Liver (tissue), 9 donors: ENCODE results near the gene GCGR. TPM values are rescaled to one million over a fixed set of nuclear protein-coding genes. Genes with fewer than 3 reads are reported as not detected.

ENCODE experiments used
- DNase-seq: peaks from one replicate; pipeline ENCODE4 v3.0.0-alpha.2; 2017; ENCODE audit warnings: low spot score
- H3K27ac ChIP-seq, 2 donors: one replicate each; pipeline ENCODE4 v1.7.0; 2013; ENCODE audit warnings: inconsistent platforms in 2 of 2, low read length in 2 of 2, control low read depth in 1 of 2, low read depth in 1 of 2, mild to moderate bottlenecking in 1 of 2
- H3K27me3 ChIP-seq, 4 donors: one replicate each; pipeline versions ENCODE4 v1.6.1 to v1.7.0; 2013; ENCODE audit warnings: low read length in 3 of 4, inconsistent platforms in 1 of 4, mild to moderate bottlenecking in 1 of 4, moderate library complexity in 1 of 4; ENCODE audit not compliant: control insufficient read depth in 4 of 4, insufficient read depth in 4 of 4
- H3K36me3 ChIP-seq, 4 donors: one replicate each; pipeline versions ENCODE4 v1.6.1 to v1.7.0; 2013; ENCODE audit warnings: low read length in 3 of 4, mild to moderate bottlenecking in 3 of 4, low read depth in 1 of 4, moderate library complexity in 1 of 4; ENCODE audit not compliant: control insufficient read depth in 4 of 4, insufficient read depth in 3 of 4
- H3K4me1 ChIP-seq, 4 donors: one replicate each; pipeline versions ENCODE4 v1.6.1 to v1.7.0; 2013; ENCODE audit warnings: low read length in 3 of 4, mild to moderate bottlenecking in 3 of 4, moderate library complexity in 1 of 4; ENCODE audit not compliant: control insufficient read depth in 4 of 4, insufficient read depth in 4 of 4
- H3K4me3 ChIP-seq, 3 donors: one replicate each; pipeline versions ENCODE4 v1.6.1 to v1.7.0; 2013; ENCODE audit warnings: low read length in 3 of 3, control low read depth in 1 of 3, low read depth in 1 of 3, mild to moderate bottlenecking in 1 of 3
- H3K9ac ChIP-seq, 2 donors: one replicate each; pipeline ENCODE4 v1.7.0; 2013; ENCODE audit warnings: low read length in 2 of 2, mild to moderate bottlenecking in 2 of 2, moderate library complexity in 2 of 2, control low read depth in 1 of 2, low read depth in 1 of 2
- H3K9me3 ChIP-seq, 4 donors: one replicate each; pipeline versions ENCODE4 v1.6.1 to v1.7.0; 2013; ENCODE audit warnings: low read length in 3 of 4; ENCODE audit not compliant: control insufficient read depth in 4 of 4
- EGR1 ChIP-seq, 2 donors: IDR thresholded peaks; 2 replicates each; pipeline ENCODE4 v1.6.1; 2016 to 2018; ENCODE audit warnings: antibody characterized with exemption in 2 of 2, low read depth in 2 of 2
- FOXA1 ChIP-seq: IDR thresholded peaks from 2 replicates; pipeline ENCODE4 v1.6.1; 2016; ENCODE audit warnings: antibody characterized with exemption
- FOXA2 ChIP-seq: IDR thresholded peaks from 2 replicates; pipeline ENCODE4 v1.6.1; 2016; ENCODE audit warnings: antibody characterized with exemption
- GABPA ChIP-seq, 2 donors: IDR thresholded peaks in 1 of 2; conservative IDR thresholded peaks in 1 of 2; 2 replicates each; pipeline ENCODE4 v1.6.1; 2016; ENCODE audit warnings: antibody characterized with exemption in 2 of 2, mild to moderate bottlenecking in 1 of 2, moderate library complexity in 1 of 2
- HNF4A ChIP-seq, 2 donors: conservative IDR thresholded peaks; 2 replicates each; pipeline ENCODE4 v1.6.1; 2016; ENCODE audit warnings: antibody characterized with exemption in 2 of 2, mild to moderate bottlenecking in 2 of 2
- HNF4G ChIP-seq: IDR thresholded peaks from 2 replicates; pipeline ENCODE4 v1.6.1; 2016; ENCODE audit warnings: antibody characterized with exemption
- JUND ChIP-seq, 2 donors: IDR thresholded peaks; 2 replicates each; pipeline ENCODE4 v1.6.1; 2016; ENCODE audit warnings: antibody characterized with exemption in 2 of 2
- NR2F2 ChIP-seq: IDR thresholded peaks from 2 replicates; pipeline ENCODE4 v1.6.1; 2016; ENCODE audit warnings: antibody characterized with exemption
- RXRA ChIP-seq, 2 donors: IDR thresholded peaks; 2 replicates each; pipeline ENCODE4 v1.6.1; 2017 to 2018; ENCODE audit warnings: antibody characterized with exemption in 2 of 2, mild to moderate bottlenecking in 1 of 2
- SP1 ChIP-seq: IDR thresholded peaks from 2 replicates; pipeline ENCODE4 v1.6.1; 2018; ENCODE audit warnings: antibody characterized with exemption, mild to moderate bottlenecking
- YY1 ChIP-seq: IDR thresholded peaks from 2 replicates; pipeline ENCODE4 v1.6.1; 2016; ENCODE audit warnings: antibody characterized with exemption, mild to moderate bottlenecking
- WGBS: extraction: QIAGEN DNeasy Blood & Tissue Kit; methylation state at CpG from one replicate; pipeline ENCODE4 v1.1.7; 2013; 5-methylcytosine and 5-hydroxymethylcytosine counted together
- polyA plus RNA-seq, 2 donors: library from polyadenylated mRNA; stranded (reverse) in 1 of 2; unstranded in 1 of 2; fragments of 200-250 nt in 1 of 2; fragments of >200 nt in 1 of 2; fragmentation: Nextera tagmentation in 1 of 2; extraction: Ambion mirVana in 1 of 2; gene quantifications; one replicate each; pipeline versions ENCODE4 v1.2.1 to v1.2.3, GENCODE V29; 2013 to 2015
- total RNA-seq, 2 donors: library from RNA; depleted of rRNA; stranded (reverse); fragments of >200 nt; gene quantifications; one replicate each; pipeline ENCODE4 v1.2.3, GENCODE V29; 2014
- TF ChIP-seq, protein P1 (sequence below): IDR thresholded peaks from 2 replicates; pipeline ENCODE4 v1.6.1; 2016; ENCODE audit warnings: antibody characterized with exemption, mild to moderate bottlenecking
- TF ChIP-seq, protein P2 (sequence below): IDR thresholded peaks from 2 replicates; pipeline ENCODE4 v1.6.1; 2016; ENCODE audit warnings: antibody characterized with exemption
- TF ChIP-seq, protein P3 (sequence below): fragments of 150-350 bp; IDR thresholded peaks from 2 replicates; pipeline ENCODE4 v1.5.1; 2017; ENCODE audit warnings: improper control_type of control experiment, low read depth, low read length; ENCODE audit not compliant: missing input control
- TF ChIP-seq, protein P4 (sequence below): IDR thresholded peaks from 2 replicates; pipeline ENCODE4 v1.6.1; 2016; ENCODE audit warnings: antibody characterized with exemption
- TF ChIP-seq, protein P5 (sequence below): IDR thresholded peaks from 2 replicates; pipeline ENCODE4 v1.6.1; 2016; ENCODE audit warnings: antibody characterized with exemption
- donor health status: healthy.
- donor health status: healthy.
- donor health status: healthy.
- donor health status: healthy.
- donor health status: healthy.

Gene GCGR
- total and polyA plus RNA-seq, 4 donors = 20.7 to 72.0 (median 48.9) TPM

DNA sequence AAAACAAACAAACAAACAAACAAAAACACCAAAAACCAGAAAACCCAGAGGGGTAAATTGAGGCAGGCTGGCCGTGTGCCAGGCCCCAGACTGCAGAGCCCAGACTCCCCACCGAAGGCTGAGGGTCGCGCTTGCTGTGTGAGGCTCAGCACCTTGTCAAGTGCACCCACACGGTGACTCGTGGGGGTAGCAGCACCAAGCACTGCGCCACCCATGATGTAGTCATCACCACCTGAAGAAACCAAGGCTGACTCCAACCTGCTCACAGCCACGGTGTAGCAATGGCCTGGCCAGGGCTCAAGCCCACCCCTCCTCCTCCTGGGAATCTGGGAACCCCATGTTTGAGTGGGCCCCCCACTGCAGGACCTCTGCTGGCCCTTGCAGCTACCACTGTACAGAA lies 17.2 kb downstream of the GCGR start:
- Histone ChIP-seq H3K4me3 (no peak overlapping the region), H3K27ac (peak overlapping the region; percentile 77 to 97), H3K9me3 (no peaks in the 10 kb centered on the region), H3K9ac (no peak overlapping the region), H3K27me3 (no peaks in the 10 kb centered on the region), H3K36me3 (peaks cover 0 to 5% (median 0%) of the 10 kb centered on the region in 4 donors), H3K4me1 (peaks cover 8 to 20% (median 15%) of the 10 kb centered on the region in 4 donors)
- WGBS = 83% methylated on average over 8 of the region's 8 CpGs
- TF ChIP-seq FOXA1 = no peak
- TF ChIP-seq, protein P1, sequence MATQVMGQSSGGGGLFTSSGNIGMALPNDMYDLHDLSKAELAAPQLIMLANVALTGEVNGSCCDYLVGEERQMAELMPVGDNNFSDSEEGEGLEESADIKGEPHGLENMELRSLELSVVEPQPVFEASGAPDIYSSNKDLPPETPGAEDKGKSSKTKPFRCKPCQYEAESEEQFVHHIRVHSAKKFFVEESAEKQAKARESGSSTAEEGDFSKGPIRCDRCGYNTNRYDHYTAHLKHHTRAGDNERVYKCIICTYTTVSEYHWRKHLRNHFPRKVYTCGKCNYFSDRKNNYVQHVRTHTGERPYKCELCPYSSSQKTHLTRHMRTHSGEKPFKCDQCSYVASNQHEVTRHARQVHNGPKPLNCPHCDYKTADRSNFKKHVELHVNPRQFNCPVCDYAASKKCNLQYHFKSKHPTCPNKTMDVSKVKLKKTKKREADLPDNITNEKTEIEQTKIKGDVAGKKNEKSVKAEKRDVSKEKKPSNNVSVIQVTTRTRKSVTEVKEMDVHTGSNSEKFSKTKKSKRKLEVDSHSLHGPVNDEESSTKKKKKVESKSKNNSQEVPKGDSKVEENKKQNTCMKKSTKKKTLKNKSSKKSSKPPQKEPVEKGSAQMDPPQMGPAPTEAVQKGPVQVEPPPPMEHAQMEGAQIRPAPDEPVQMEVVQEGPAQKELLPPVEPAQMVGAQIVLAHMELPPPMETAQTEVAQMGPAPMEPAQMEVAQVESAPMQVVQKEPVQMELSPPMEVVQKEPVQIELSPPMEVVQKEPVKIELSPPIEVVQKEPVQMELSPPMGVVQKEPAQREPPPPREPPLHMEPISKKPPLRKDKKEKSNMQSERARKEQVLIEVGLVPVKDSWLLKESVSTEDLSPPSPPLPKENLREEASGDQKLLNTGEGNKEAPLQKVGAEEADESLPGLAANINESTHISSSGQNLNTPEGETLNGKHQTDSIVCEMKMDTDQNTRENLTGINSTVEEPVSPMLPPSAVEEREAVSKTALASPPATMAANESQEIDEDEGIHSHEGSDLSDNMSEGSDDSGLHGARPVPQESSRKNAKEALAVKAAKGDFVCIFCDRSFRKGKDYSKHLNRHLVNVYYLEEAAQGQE = no peak
- TF ChIP-seq SP1 = no peak
- TF ChIP-seq GABPA (IDR thresholded peaks at IDR 0.05 in 1 of 2, conservative IDR thresholded peaks at IDR 0.05 in 1 of 2) = no peak
- no peak for TF ChIP-seq RXRA (IDR thresholded peaks at IDR 0.05)
- TF ChIP-seq, protein P2, sequence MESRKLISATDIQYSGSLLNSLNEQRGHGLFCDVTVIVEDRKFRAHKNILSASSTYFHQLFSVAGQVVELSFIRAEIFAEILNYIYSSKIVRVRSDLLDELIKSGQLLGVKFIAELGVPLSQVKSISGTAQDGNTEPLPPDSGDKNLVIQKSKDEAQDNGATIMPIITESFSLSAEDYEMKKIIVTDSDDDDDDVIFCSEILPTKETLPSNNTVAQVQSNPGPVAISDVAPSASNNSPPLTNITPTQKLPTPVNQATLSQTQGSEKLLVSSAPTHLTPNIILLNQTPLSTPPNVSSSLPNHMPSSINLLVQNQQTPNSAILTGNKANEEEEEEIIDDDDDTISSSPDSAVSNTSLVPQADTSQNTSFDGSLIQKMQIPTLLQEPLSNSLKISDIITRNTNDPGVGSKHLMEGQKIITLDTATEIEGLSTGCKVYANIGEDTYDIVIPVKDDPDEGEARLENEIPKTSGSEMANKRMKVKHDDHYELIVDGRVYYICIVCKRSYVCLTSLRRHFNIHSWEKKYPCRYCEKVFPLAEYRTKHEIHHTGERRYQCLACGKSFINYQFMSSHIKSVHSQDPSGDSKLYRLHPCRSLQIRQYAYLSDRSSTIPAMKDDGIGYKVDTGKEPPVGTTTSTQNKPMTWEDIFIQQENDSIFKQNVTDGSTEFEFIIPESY = no peak
- TF ChIP-seq, protein P3, sequence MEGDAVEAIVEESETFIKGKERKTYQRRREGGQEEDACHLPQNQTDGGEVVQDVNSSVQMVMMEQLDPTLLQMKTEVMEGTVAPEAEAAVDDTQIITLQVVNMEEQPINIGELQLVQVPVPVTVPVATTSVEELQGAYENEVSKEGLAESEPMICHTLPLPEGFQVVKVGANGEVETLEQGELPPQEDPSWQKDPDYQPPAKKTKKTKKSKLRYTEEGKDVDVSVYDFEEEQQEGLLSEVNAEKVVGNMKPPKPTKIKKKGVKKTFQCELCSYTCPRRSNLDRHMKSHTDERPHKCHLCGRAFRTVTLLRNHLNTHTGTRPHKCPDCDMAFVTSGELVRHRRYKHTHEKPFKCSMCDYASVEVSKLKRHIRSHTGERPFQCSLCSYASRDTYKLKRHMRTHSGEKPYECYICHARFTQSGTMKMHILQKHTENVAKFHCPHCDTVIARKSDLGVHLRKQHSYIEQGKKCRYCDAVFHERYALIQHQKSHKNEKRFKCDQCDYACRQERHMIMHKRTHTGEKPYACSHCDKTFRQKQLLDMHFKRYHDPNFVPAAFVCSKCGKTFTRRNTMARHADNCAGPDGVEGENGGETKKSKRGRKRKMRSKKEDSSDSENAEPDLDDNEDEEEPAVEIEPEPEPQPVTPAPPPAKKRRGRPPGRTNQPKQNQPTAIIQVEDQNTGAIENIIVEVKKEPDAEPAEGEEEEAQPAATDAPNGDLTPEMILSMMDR = no peak
- DNase-seq = no peak

DNA sequence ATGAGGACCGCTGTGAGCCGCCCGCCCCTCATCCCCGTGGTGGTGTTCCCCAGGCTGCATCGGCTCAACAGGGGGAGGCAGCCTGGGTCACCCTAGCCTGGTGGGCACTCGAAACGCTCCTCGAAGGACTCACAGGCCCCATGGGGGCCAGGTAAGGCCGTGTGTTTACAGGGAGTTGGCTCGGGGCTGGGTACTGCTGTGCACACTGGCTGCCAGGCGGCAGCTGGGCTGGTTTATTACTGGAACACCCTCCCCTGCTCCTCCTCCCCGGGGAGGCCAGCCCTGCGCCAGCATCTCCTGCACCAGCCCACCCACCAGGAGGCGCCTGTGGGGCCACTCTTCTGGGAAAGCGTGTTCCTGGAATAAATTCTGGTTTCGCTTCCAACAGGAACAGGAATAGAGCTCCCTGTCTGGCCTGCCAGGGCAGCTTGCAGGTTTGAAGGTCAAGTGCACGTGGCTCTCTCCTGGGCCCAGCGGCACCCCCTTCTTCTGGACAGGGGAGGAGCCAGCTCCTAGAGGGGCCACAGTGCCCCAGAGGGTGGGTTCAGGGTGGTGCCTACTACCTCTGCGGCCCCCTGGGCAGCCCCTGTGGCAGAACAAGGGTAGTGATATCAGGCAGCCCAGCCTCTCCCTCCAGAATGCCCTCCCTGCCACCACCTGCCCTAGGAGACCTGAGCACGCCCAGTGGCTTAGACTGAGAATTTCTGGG lies 17.8 kb downstream of the GCGR start:
- Histone ChIP-seq H3K36me3 (peaks cover 0 to 5% (median 0%) of the 10 kb centered on the region in 4 donors), H3K4me3 (no peak overlapping the region), H3K27me3 (no peaks in the 10 kb centered on the region), H3K27ac (peak overlapping the region; percentile 97 to 98), H3K9me3 (no peaks in the 10 kb centered on the region), H3K4me1 (peaks cover 8 to 20% (median 15%) of the 10 kb centered on the region in 4 donors), H3K9ac (peak overlapping the region in 1 of 2 donors; percentile 30)
- peak; percentile 69 for DNase-seq
- WGBS = 29% methylated on average over 20 of the region's 20 CpGs
- TF ChIP-seq HNF4G (peak; percentile 45), NR2F2 (peak; percentile 82), HNF4A (conservative IDR thresholded peaks at IDR 0.05) (peak; percentile 71 to 86), SP1 (peak; percentile 94), YY1 (peak; percentile 85), FOXA1 (peak; percentile 17), RXRA (IDR thresholded peaks at IDR 0.05) (peak; percentile 87 to 91), EGR1 (IDR thresholded peaks at IDR 0.05; ENCODE audit: low read depth in 2 of 2) (peak in 1 of 2 donors; percentile 87), FOXA2 (peak; percentile 52), JUND (IDR thresholded peaks at IDR 0.05) (peak in 1 of 2 donors; percentile 69), GABPA (IDR thresholded peaks at IDR 0.05 in 1 of 2, conservative IDR thresholded peaks at IDR 0.05 in 1 of 2) (peak in 1 of 2 donors; percentile 90)
- TF ChIP-seq, protein P2 = no peak
- TF ChIP-seq, protein P1 = peak; percentile 88
- TF ChIP-seq, protein P4, sequence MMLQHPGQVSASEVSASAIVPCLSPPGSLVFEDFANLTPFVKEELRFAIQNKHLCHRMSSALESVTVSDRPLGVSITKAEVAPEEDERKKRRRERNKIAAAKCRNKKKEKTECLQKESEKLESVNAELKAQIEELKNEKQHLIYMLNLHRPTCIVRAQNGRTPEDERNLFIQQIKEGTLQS = no peak
- TF ChIP-seq, protein P5, sequence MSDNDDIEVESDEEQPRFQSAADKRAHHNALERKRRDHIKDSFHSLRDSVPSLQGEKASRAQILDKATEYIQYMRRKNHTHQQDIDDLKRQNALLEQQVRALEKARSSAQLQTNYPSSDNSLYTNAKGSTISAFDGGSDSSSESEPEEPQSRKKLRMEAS = peak; percentile 100
